ENCODE data around the gene TTC23.
A peak's percentile ranks its signal among the peaks of the same experiment; 100 is the strongest.

Gene TTC23

GRCh38 chr15:99268431-99268830 lies 19.1 kb upstream of the TTC23 start:
- Histone ChIP-seq H3K27ac (ENCODE audit: low read depth, low read length) (no peak overlapping the region), H3K4me1 (ENCODE audit: insufficient read depth, low read length) (no peaks in the 10 kb centered on the region), H3K9ac (ENCODE audit: low read length) (no peak overlapping the region), H3K4me3 (ENCODE audit: low read depth in 1 of 2, low read length in 2 of 2) (no peak overlapping the region), H3K27me3 (ENCODE audit: control insufficient read depth in 1 of 2, insufficient read depth in 2 of 2, low read length in 2 of 2) (no peaks in the 10 kb centered on the region), H3K9me3 (ENCODE audit: low read length) (no peaks in the 10 kb centered on the region), H3K36me3 (ENCODE audit: insufficient read depth, low read length) (no peaks in the 10 kb centered on the region)

GRCh38 chr15:99267957-99268356 lies 18.6 kb upstream of the TTC23 start:
- H3K4me3 ChIP-seq (ENCODE audit: low read depth in 1 of 2, low read length in 2 of 2) = no peak overlapping the region
- H3K36me3 ChIP-seq (ENCODE audit: insufficient read depth, low read length) = no peaks in the 10 kb centered on the region
- H3K27me3 ChIP-seq (ENCODE audit: control insufficient read depth in 1 of 2, insufficient read depth in 2 of 2, low read length in 2 of 2) = no peaks in the 10 kb centered on the region
- H3K27ac ChIP-seq (ENCODE audit: low read depth, low read length) = no peak overlapping the region
- H3K9me3 ChIP-seq (ENCODE audit: low read length) = no peaks in the 10 kb centered on the region
- no peak overlapping the region for H3K9ac ChIP-seq (ENCODE audit: low read length)
- no peaks in the 10 kb centered on the region for H3K4me1 ChIP-seq (ENCODE audit: insufficient read depth, low read length)

GRCh38 chr15:99265541-99266070 lies 16.2 kb upstream of the TTC23 start:
- Histone ChIP-seq H3K27ac (ENCODE audit: low read depth, low read length) (no peak overlapping the region), H3K4me1 (ENCODE audit: insufficient read depth, low read length) (no peaks in the 10 kb centered on the region), H3K9me3 (ENCODE audit: low read length) (no peaks in the 10 kb centered on the region), H3K9ac (ENCODE audit: low read length) (no peak overlapping the region), H3K36me3 (ENCODE audit: insufficient read depth, low read length) (no peaks in the 10 kb centered on the region), H3K4me3 (ENCODE audit: low read depth in 1 of 2, low read length in 2 of 2) (no peak overlapping the region), H3K27me3 (ENCODE audit: control insufficient read depth in 1 of 2, insufficient read depth in 2 of 2, low read length in 2 of 2) (no peaks in the 10 kb centered on the region)

GRCh38 chr15:99264125-99264524 lies 14.7 kb upstream of the TTC23 start:
- H3K9me3 ChIP-seq (ENCODE audit: low read length) = no peaks in the 10 kb centered on the region
- no peak overlapping the region for H3K9ac ChIP-seq (ENCODE audit: low read length)
- no peaks in the 10 kb centered on the region for H3K4me1 ChIP-seq (ENCODE audit: insufficient read depth, low read length)
- no peaks in the 10 kb centered on the region for H3K27me3 ChIP-seq (ENCODE audit: control insufficient read depth in 1 of 2, insufficient read depth in 2 of 2, low read length in 2 of 2)
- no peaks in the 10 kb centered on the region for H3K36me3 ChIP-seq (ENCODE audit: insufficient read depth, low read length)
- no peak overlapping the region for H3K4me3 ChIP-seq (ENCODE audit: low read depth in 1 of 2, low read length in 2 of 2)
- H3K27ac ChIP-seq (ENCODE audit: low read depth, low read length) = no peak overlapping the region

- Histone ChIP-seq H3K27me3 (ENCODE audit: control insufficient read depth in 1 of 2, insufficient read depth in 2 of 2, low read length in 2 of 2) (no peaks in the 10 kb centered on the region), H3K4me1 (ENCODE audit: insufficient read depth, low read length) (peaks cover 5% of the 10 kb centered on the region), H3K9ac (ENCODE audit: low read length) (no peak overlapping the region), H3K9me3 (ENCODE audit: low read length) (no peaks in the 10 kb centered on the region), H3K4me3 (ENCODE audit: low read depth in 1 of 2, low read length in 2 of 2) (no peak overlapping the region), H3K36me3 (ENCODE audit: insufficient read depth, low read length) (no peaks in the 10 kb centered on the region), H3K27ac (ENCODE audit: low read depth, low read length) (no peak overlapping the region)
These were observed 7.8 kb upstream of the TTC23 start for GRCh38 chr15:99257107-99257750.

GRCh38 chr15:99253381-99254090 lies 4.2 kb upstream of the TTC23 start:
- Histone ChIP-seq H3K27me3 (ENCODE audit: control insufficient read depth in 1 of 2, insufficient read depth in 2 of 2, low read length in 2 of 2) (no peaks in the 10 kb centered on the region), H3K4me1 (ENCODE audit: insufficient read depth, low read length) (peaks cover 10% of the 10 kb centered on the region), H3K9ac (ENCODE audit: low read length) (no peak overlapping the region), H3K4me3 (ENCODE audit: low read depth in 1 of 2, low read length in 2 of 2) (no peak overlapping the region), H3K9me3 (ENCODE audit: low read length) (no peaks in the 10 kb centered on the region), H3K36me3 (ENCODE audit: insufficient read depth, low read length) (no peaks in the 10 kb centered on the region), H3K27ac (ENCODE audit: low read depth, low read length) (no peak overlapping the region)

GRCh38 chr15:99252326-99252725 lies 2.9 kb upstream of the TTC23 start:
- H3K9me3 ChIP-seq (ENCODE audit: low read length) = no peaks in the 10 kb centered on the region
- peak overlapping the region; percentile 54 for H3K9ac ChIP-seq (ENCODE audit: low read length)
- H3K4me3 ChIP-seq (ENCODE audit: low read depth in 1 of 2, low read length in 2 of 2) = peak overlapping the region; percentile 67 to 84
- H3K4me1 ChIP-seq (ENCODE audit: insufficient read depth, low read length) = peaks cover 18% of the 10 kb centered on the region
- H3K27ac ChIP-seq (ENCODE audit: low read depth, low read length) = peak overlapping the region; percentile 88
- no peaks in the 10 kb centered on the region for H3K27me3 ChIP-seq (ENCODE audit: control insufficient read depth in 1 of 2, insufficient read depth in 2 of 2, low read length in 2 of 2)
- H3K36me3 ChIP-seq (ENCODE audit: insufficient read depth, low read length) = no peaks in the 10 kb centered on the region

- H3K36me3 ChIP-seq (ENCODE audit: insufficient read depth, low read length) = no peaks in the 10 kb centered on the region
- peak within 1 kb of the TSS; percentile 88 for H3K9ac ChIP-seq (ENCODE audit: low read length)
- peak within 1 kb of the TSS; percentile 99 for H3K27ac ChIP-seq (ENCODE audit: low read depth, low read length)
- peak within 1 kb of the TSS; percentile 79 to 84 for H3K4me3 ChIP-seq (ENCODE audit: low read depth in 1 of 2, low read length in 2 of 2)
- no peaks in the 10 kb centered on the region for H3K9me3 ChIP-seq (ENCODE audit: low read length)
- H3K4me1 ChIP-seq (ENCODE audit: insufficient read depth, low read length) = peaks cover 18% of the 10 kb centered on the region
- H3K27me3 ChIP-seq (ENCODE audit: control insufficient read depth in 1 of 2, insufficient read depth in 2 of 2, low read length in 2 of 2) = no peaks in the 10 kb centered on the region
These were observed 1.8 kb upstream of the TTC23 start, which contains the start of gene LRRC28 for GRCh38 chr15:99250857-99251841. LRRC28 (plus strand) TSS chr15:99251481; CDS start chr15:99255958, 4,477 bp downstream.

GRCh38 chr15:99250494-99250856 lies 1.1 kb upstream of the TTC23 start:
- Histone ChIP-seq H3K27ac (ENCODE audit: low read depth, low read length) (peak overlapping the region; percentile 99), H3K27me3 (ENCODE audit: control insufficient read depth in 1 of 2, insufficient read depth in 2 of 2, low read length in 2 of 2) (no peaks in the 10 kb centered on the region), H3K4me1 (ENCODE audit: insufficient read depth, low read length) (peaks cover 18% of the 10 kb centered on the region), H3K36me3 (ENCODE audit: insufficient read depth, low read length) (no peaks in the 10 kb centered on the region), H3K4me3 (ENCODE audit: low read depth in 1 of 2, low read length in 2 of 2) (peak overlapping the region; percentile 79 to 84), H3K9ac (ENCODE audit: low read length) (peak overlapping the region; percentile 88), H3K9me3 (ENCODE audit: low read length) (no peaks in the 10 kb centered on the region)

- Histone ChIP-seq H3K9me3 (ENCODE audit: low read length) (no peaks in the 10 kb centered on the region), H3K4me3 (ENCODE audit: low read depth in 1 of 2, low read length in 2 of 2) (peak overlapping the region; percentile 51 to 84), H3K27ac (ENCODE audit: low read depth, low read length) (peak overlapping the region; percentile 99), H3K4me1 (ENCODE audit: insufficient read depth, low read length) (peaks cover 18% of the 10 kb centered on the region), H3K27me3 (ENCODE audit: control insufficient read depth in 1 of 2, insufficient read depth in 2 of 2, low read length in 2 of 2) (no peaks in the 10 kb centered on the region), H3K36me3 (ENCODE audit: insufficient read depth, low read length) (no peaks in the 10 kb centered on the region), H3K9ac (ENCODE audit: low read length) (peak overlapping the region; percentile 88)
These were observed 620 bp upstream of the TTC23 start for GRCh38 chr15:99250001-99250400.
